Liver (tissue), 9 donors: ENCODE data around the gene ENTPD8. TPM values are rescaled to one million over a fixed set of nuclear protein-coding genes. Genes with fewer than 3 reads are reported as not detected.

Experiments
- DNase-seq: peaks from one replicate; pipeline ENCODE4 v3.0.0-alpha.2; 2017; ENCODE audit warnings: low spot score
- H3K27ac ChIP-seq, 2 donors: one replicate each; pipeline ENCODE4 v1.7.0; 2013; ENCODE audit warnings: inconsistent platforms in 2 of 2, low read length in 2 of 2, control low read depth in 1 of 2, low read depth in 1 of 2, mild to moderate bottlenecking in 1 of 2
- H3K27me3 ChIP-seq, 4 donors: one replicate each; pipeline versions ENCODE4 v1.6.1 to v1.7.0; 2013; ENCODE audit warnings: low read length in 3 of 4, inconsistent platforms in 1 of 4, mild to moderate bottlenecking in 1 of 4, moderate library complexity in 1 of 4; ENCODE audit not compliant: control insufficient read depth in 4 of 4, insufficient read depth in 4 of 4
- H3K36me3 ChIP-seq, 4 donors: one replicate each; pipeline versions ENCODE4 v1.6.1 to v1.7.0; 2013; ENCODE audit warnings: low read length in 3 of 4, mild to moderate bottlenecking in 3 of 4, low read depth in 1 of 4, moderate library complexity in 1 of 4; ENCODE audit not compliant: control insufficient read depth in 4 of 4, insufficient read depth in 3 of 4
- H3K4me1 ChIP-seq, 4 donors: one replicate each; pipeline versions ENCODE4 v1.6.1 to v1.7.0; 2013; ENCODE audit warnings: low read length in 3 of 4, mild to moderate bottlenecking in 3 of 4, moderate library complexity in 1 of 4; ENCODE audit not compliant: control insufficient read depth in 4 of 4, insufficient read depth in 4 of 4
- H3K4me3 ChIP-seq, 3 donors: one replicate each; pipeline versions ENCODE4 v1.6.1 to v1.7.0; 2013; ENCODE audit warnings: low read length in 3 of 3, control low read depth in 1 of 3, low read depth in 1 of 3, mild to moderate bottlenecking in 1 of 3
- H3K9ac ChIP-seq, 2 donors: one replicate each; pipeline ENCODE4 v1.7.0; 2013; ENCODE audit warnings: low read length in 2 of 2, mild to moderate bottlenecking in 2 of 2, moderate library complexity in 2 of 2, control low read depth in 1 of 2, low read depth in 1 of 2
- H3K9me3 ChIP-seq, 4 donors: one replicate each; pipeline versions ENCODE4 v1.6.1 to v1.7.0; 2013; ENCODE audit warnings: low read length in 3 of 4; ENCODE audit not compliant: control insufficient read depth in 4 of 4
- ATF3 ChIP-seq: IDR thresholded peaks from 2 replicates; pipeline ENCODE4 v1.6.1; 2016; ENCODE audit warnings: antibody characterized with exemption
- CTCF ChIP-seq: fragments of 150-350 bp; IDR thresholded peaks from 2 replicates; pipeline ENCODE4 v1.5.1; 2017; ENCODE audit warnings: improper control_type of control experiment, low read depth, low read length; ENCODE audit not compliant: missing input control
- EGR1 ChIP-seq, 2 donors: IDR thresholded peaks; 2 replicates each; pipeline ENCODE4 v1.6.1; 2016 to 2018; ENCODE audit warnings: antibody characterized with exemption in 2 of 2, low read depth in 2 of 2
- FOXA1 ChIP-seq: IDR thresholded peaks from 2 replicates; pipeline ENCODE4 v1.6.1; 2016; ENCODE audit warnings: antibody characterized with exemption
- FOXA2 ChIP-seq: IDR thresholded peaks from 2 replicates; pipeline ENCODE4 v1.6.1; 2016; ENCODE audit warnings: antibody characterized with exemption
- GABPA ChIP-seq, 2 donors: IDR thresholded peaks in 1 of 2; conservative IDR thresholded peaks in 1 of 2; 2 replicates each; pipeline ENCODE4 v1.6.1; 2016; ENCODE audit warnings: antibody characterized with exemption in 2 of 2, mild to moderate bottlenecking in 1 of 2, moderate library complexity in 1 of 2
- HNF4A ChIP-seq, 2 donors: conservative IDR thresholded peaks; 2 replicates each; pipeline ENCODE4 v1.6.1; 2016; ENCODE audit warnings: antibody characterized with exemption in 2 of 2, mild to moderate bottlenecking in 2 of 2
- HNF4G ChIP-seq: IDR thresholded peaks from 2 replicates; pipeline ENCODE4 v1.6.1; 2016; ENCODE audit warnings: antibody characterized with exemption
- JUND ChIP-seq, 2 donors: IDR thresholded peaks; 2 replicates each; pipeline ENCODE4 v1.6.1; 2016; ENCODE audit warnings: antibody characterized with exemption in 2 of 2
- NR2F2 ChIP-seq: IDR thresholded peaks from 2 replicates; pipeline ENCODE4 v1.6.1; 2016; ENCODE audit warnings: antibody characterized with exemption
- RAD21 ChIP-seq, 2 donors: IDR thresholded peaks; 2 replicates each; pipeline ENCODE4 v1.6.1; 2016; ENCODE audit warnings: antibody characterized with exemption in 2 of 2, mild to moderate bottlenecking in 2 of 2
- RXRA ChIP-seq, 2 donors: IDR thresholded peaks; 2 replicates each; pipeline ENCODE4 v1.6.1; 2017 to 2018; ENCODE audit warnings: antibody characterized with exemption in 2 of 2, mild to moderate bottlenecking in 1 of 2
- SP1 ChIP-seq: IDR thresholded peaks from 2 replicates; pipeline ENCODE4 v1.6.1; 2018; ENCODE audit warnings: antibody characterized with exemption, mild to moderate bottlenecking
- TAF1 ChIP-seq: conservative IDR thresholded peaks from 2 replicates; pipeline ENCODE4 v1.6.1; 2016; ENCODE audit warnings: antibody characterized with exemption, mild to moderate bottlenecking
- YY1 ChIP-seq: IDR thresholded peaks from 2 replicates; pipeline ENCODE4 v1.6.1; 2016; ENCODE audit warnings: antibody characterized with exemption, mild to moderate bottlenecking
- ZBTB33 ChIP-seq: IDR thresholded peaks from 2 replicates; pipeline ENCODE4 v1.6.1; 2016; ENCODE audit warnings: antibody characterized with exemption
- WGBS: extraction: QIAGEN DNeasy Blood & Tissue Kit; methylation state at CpG from one replicate; pipeline ENCODE4 v1.1.7; 2013; 5-methylcytosine and 5-hydroxymethylcytosine counted together
- polyA plus RNA-seq, 2 donors: library from polyadenylated mRNA; stranded (reverse) in 1 of 2; unstranded in 1 of 2; fragments of 200-250 nt in 1 of 2; fragments of >200 nt in 1 of 2; fragmentation: Nextera tagmentation in 1 of 2; extraction: Ambion mirVana in 1 of 2; gene quantifications; one replicate each; pipeline versions ENCODE4 v1.2.1 to v1.2.3, GENCODE V29; 2013 to 2015
- total RNA-seq, 2 donors: library from RNA; depleted of rRNA; stranded (reverse); fragments of >200 nt; gene quantifications; one replicate each; pipeline ENCODE4 v1.2.3, GENCODE V29; 2014
- TF ChIP-seq, protein P1 (sequence below): IDR thresholded peaks from 2 replicates; pipeline ENCODE4 v1.6.1; 2016; ENCODE audit warnings: antibody characterized with exemption
- TF ChIP-seq, protein P2 (sequence below): IDR thresholded peaks from 2 replicates; pipeline ENCODE4 v1.6.1; 2016; ENCODE audit warnings: antibody characterized with exemption, mild to moderate bottlenecking
- donor health status: healthy.
- donor health status: healthy.
- donor health status: healthy.
- donor health status: healthy.
- donor health status: healthy.

The ENTPD8 gene
- total and polyA plus RNA-seq, 4 donors = 1.6 to 6.2 (median 4.9) TPM

- no peak for DNase-seq
- no peaks in the 10 kb centered on the region for H3K9me3 ChIP-seq
- H3K4me1 ChIP-seq = peaks cover 0 to 4% (median under 1%) of the 10 kb centered on the region in 4 donors
- no peak overlapping the region for H3K9ac ChIP-seq
- TF ChIP-seq FOXA1 = no peak
- TF ChIP-seq RXRA (IDR thresholded peaks at IDR 0.05) = no peak
- no peak for TF ChIP-seq ATF3
- TF ChIP-seq YY1 = no peak
- no peak for TF ChIP-seq HNF4A (conservative IDR thresholded peaks at IDR 0.05)
- TF ChIP-seq TAF1 = no peak
- no peak for TF ChIP-seq HNF4G
- no peak for TF ChIP-seq CTCF
- no peak for TF ChIP-seq RAD21 (IDR thresholded peaks at IDR 0.05)
- WGBS = 96% methylated on average over 28 of the region's 28 CpGs
- no peak overlapping the region for H3K27ac ChIP-seq
- no peak overlapping the region for H3K4me3 ChIP-seq
- H3K36me3 ChIP-seq = peaks cover 0 to 6% (median 0%) of the 10 kb centered on the region in 4 donors
- no peaks in the 10 kb centered on the region for H3K27me3 ChIP-seq
Observed at GRCh38 chr9:137464291-137464999, 23.3 kb upstream of the ENTPD8 start.

- no peak overlapping the region for H3K27ac ChIP-seq
Observed at GRCh38 chr9:137463931-137464290, 22.8 kb upstream of the ENTPD8 start.

More at GRCh38 chr9:137463931-137464290, 22.8 kb upstream of the ENTPD8 start:
- Histone ChIP-seq H3K36me3 (peaks cover 0 to 6% (median 0%) of the 10 kb centered on the region in 4 donors), H3K9ac (no peak overlapping the region), H3K27me3 (no peaks in the 10 kb centered on the region), H3K4me1 (peaks cover 0 to 6% (median 2%) of the 10 kb centered on the region in 4 donors), H3K9me3 (no peaks in the 10 kb centered on the region), H3K4me3 (no peak overlapping the region)
- DNase-seq = no peak
- 94% methylated on average over 18 of the region's 18 CpGs for WGBS
- no peak for TF ChIP-seq YY1
- TF ChIP-seq HNF4A (conservative IDR thresholded peaks at IDR 0.05) = no peak
- no peak for TF ChIP-seq HNF4G
- TF ChIP-seq SP1 = no peak
- TF ChIP-seq CTCF = no peak
- TF ChIP-seq FOXA1 = no peak
- TF ChIP-seq TAF1 = no peak
- no peak for TF ChIP-seq RAD21 (IDR thresholded peaks at IDR 0.05)
- no peak for TF ChIP-seq ZBTB33
- TF ChIP-seq, protein P1, sequence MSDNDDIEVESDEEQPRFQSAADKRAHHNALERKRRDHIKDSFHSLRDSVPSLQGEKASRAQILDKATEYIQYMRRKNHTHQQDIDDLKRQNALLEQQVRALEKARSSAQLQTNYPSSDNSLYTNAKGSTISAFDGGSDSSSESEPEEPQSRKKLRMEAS = no peak
- TF ChIP-seq JUND (IDR thresholded peaks at IDR 0.05) = no peak
- TF ChIP-seq ATF3 = no peak
- no peak for TF ChIP-seq GABPA (IDR thresholded peaks at IDR 0.05 in 1 of 2, conservative IDR thresholded peaks at IDR 0.05 in 1 of 2)
- no peak for TF ChIP-seq RXRA (IDR thresholded peaks at IDR 0.05)
- no peak for TF ChIP-seq EGR1 (IDR thresholded peaks at IDR 0.05; ENCODE audit: low read depth in 2 of 2)
- TF ChIP-seq, protein P2, sequence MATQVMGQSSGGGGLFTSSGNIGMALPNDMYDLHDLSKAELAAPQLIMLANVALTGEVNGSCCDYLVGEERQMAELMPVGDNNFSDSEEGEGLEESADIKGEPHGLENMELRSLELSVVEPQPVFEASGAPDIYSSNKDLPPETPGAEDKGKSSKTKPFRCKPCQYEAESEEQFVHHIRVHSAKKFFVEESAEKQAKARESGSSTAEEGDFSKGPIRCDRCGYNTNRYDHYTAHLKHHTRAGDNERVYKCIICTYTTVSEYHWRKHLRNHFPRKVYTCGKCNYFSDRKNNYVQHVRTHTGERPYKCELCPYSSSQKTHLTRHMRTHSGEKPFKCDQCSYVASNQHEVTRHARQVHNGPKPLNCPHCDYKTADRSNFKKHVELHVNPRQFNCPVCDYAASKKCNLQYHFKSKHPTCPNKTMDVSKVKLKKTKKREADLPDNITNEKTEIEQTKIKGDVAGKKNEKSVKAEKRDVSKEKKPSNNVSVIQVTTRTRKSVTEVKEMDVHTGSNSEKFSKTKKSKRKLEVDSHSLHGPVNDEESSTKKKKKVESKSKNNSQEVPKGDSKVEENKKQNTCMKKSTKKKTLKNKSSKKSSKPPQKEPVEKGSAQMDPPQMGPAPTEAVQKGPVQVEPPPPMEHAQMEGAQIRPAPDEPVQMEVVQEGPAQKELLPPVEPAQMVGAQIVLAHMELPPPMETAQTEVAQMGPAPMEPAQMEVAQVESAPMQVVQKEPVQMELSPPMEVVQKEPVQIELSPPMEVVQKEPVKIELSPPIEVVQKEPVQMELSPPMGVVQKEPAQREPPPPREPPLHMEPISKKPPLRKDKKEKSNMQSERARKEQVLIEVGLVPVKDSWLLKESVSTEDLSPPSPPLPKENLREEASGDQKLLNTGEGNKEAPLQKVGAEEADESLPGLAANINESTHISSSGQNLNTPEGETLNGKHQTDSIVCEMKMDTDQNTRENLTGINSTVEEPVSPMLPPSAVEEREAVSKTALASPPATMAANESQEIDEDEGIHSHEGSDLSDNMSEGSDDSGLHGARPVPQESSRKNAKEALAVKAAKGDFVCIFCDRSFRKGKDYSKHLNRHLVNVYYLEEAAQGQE = no peak
- TF ChIP-seq NR2F2 = no peak
- no peak for TF ChIP-seq FOXA2
